ENCODE data around the gene MYCL. TPM values are rescaled to one million over a fixed set of nuclear protein-coding genes. Genes with fewer than 3 reads are reported as not detected.

The MYCL gene
- total RNA-seq, 1 donor = 0.81 TPM

DNA sequence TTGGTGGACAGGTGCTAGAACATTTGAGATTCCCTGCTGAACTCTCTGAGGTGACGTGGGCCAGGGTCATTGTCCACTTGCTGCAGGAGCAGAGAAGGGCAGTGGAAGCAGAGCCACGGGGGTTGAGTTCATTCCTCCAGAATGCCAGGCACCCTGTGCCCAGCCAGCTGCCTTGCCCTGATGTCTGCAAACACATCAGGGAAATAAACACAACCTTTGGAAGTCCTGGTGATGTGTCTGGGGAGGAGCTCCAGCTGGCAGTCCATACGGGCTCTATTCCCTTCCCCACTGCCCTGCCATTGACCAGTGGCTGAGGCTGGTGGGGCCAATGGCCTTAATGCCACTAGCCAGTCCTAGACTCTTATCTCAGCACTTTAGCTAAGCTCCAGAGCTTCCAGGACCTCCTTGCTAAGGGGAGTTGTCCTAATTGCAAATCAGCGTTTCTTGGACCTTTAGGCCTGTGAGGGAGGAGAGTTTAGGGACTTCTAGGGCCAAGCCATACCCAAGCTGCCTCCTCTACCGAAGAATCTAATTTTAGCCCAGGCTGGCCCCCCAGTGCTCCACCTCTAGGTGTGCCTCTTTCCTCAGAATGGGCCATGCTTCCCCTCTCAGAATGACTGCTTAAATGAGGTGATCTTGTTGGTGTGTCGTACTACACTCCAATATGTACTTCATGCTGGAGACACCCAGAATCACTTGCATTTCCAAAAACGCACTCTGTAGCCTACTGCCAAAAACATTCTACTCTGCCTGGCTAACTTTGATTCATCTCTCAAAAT is 27.3 kb upstream of the MYCL start:
- no peak overlapping the region for H3K4me3 ChIP-seq (ENCODE audit: low read depth, low read length)
- TF ChIP-seq, protein P1, sequence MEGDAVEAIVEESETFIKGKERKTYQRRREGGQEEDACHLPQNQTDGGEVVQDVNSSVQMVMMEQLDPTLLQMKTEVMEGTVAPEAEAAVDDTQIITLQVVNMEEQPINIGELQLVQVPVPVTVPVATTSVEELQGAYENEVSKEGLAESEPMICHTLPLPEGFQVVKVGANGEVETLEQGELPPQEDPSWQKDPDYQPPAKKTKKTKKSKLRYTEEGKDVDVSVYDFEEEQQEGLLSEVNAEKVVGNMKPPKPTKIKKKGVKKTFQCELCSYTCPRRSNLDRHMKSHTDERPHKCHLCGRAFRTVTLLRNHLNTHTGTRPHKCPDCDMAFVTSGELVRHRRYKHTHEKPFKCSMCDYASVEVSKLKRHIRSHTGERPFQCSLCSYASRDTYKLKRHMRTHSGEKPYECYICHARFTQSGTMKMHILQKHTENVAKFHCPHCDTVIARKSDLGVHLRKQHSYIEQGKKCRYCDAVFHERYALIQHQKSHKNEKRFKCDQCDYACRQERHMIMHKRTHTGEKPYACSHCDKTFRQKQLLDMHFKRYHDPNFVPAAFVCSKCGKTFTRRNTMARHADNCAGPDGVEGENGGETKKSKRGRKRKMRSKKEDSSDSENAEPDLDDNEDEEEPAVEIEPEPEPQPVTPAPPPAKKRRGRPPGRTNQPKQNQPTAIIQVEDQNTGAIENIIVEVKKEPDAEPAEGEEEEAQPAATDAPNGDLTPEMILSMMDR (IDR thresholded peaks at IDR 0.05; ENCODE audit: insufficient read depth, low read length) = no peak
- no peak for DNase-seq (ENCODE audit: low read depth)

DNA sequence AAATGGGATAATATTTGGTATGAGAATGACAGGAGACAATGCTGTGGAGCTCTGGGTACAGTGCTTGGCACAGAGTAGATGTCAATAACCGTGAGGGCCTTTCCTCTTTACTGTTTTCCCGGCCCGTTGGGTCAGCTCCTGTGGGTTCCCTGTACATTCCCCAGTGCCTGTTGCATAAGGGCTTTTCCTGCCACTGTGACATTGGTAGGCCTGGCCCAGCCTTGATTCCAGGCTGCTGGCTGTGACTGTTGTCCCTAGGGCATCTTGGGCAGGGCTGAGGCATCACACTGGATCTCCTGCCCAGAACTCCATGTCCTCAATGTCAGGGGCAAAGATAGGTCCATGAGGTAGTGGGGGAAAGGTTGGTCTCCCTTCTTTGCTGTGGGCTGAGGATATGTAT is 25.8 kb upstream of the MYCL start:
- H3K4me3 ChIP-seq (ENCODE audit: low read depth, low read length) = no peak overlapping the region
- TF ChIP-seq, protein P1 (IDR thresholded peaks at IDR 0.05; ENCODE audit: insufficient read depth, low read length) = no peak
- DNase-seq (ENCODE audit: low read depth) = no peak

DNA sequence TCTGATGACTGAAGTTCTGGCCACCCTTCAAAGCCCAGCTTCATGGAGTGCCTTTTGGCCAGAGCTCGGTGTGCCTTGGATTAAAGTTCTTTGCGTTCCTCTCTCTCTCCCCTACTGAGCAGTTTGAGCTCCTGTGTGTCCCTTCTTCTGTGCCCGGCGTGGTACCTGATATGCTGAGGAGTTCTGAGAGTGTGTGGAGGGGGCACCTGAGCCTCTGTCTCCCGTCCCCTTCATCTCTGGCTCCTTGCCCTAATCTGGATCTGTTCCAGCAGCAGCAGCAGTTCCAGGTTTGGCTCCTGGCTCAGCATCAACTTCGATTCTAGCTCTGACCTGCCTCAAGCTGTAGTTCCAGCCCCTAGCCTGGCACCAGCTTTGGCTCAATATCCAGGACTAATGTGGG is 25.1 kb upstream of the MYCL start:
- H3K4me3 ChIP-seq (ENCODE audit: low read depth, low read length) = no peak overlapping the region
- TF ChIP-seq, protein P1 (IDR thresholded peaks at IDR 0.05; ENCODE audit: insufficient read depth, low read length) = no peak
- peak; percentile 4 for DNase-seq (ENCODE audit: low read depth)

DNA sequence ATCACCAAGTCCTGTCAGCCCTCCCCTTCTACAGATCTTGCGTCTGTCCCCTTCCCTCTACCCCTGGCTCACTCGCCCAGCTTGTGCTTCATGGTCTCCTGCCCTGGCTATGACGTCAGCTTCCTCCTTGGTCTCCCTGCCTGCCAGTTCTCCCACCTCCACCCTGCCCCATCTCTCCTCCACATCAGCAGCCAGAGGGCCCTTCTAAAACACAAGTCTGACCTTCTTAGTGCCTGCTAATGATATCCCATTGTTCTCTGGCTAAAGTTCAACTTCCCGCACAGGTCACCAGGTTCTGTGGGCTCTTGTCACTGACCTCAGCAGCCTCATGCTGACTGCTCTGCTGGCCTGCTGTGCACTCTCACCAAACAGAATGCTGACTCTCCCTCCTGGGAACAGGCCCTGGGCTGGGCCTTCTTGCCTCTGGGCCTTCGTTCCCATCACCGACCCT is 24.7 kb upstream of the MYCL start:
- DNase-seq (ENCODE audit: low read depth) = peak; percentile 18
- TF ChIP-seq, protein P1 (IDR thresholded peaks at IDR 0.05; ENCODE audit: insufficient read depth, low read length) = no peak
- H3K4me3 ChIP-seq (ENCODE audit: low read depth, low read length) = no peak overlapping the region

DNA sequence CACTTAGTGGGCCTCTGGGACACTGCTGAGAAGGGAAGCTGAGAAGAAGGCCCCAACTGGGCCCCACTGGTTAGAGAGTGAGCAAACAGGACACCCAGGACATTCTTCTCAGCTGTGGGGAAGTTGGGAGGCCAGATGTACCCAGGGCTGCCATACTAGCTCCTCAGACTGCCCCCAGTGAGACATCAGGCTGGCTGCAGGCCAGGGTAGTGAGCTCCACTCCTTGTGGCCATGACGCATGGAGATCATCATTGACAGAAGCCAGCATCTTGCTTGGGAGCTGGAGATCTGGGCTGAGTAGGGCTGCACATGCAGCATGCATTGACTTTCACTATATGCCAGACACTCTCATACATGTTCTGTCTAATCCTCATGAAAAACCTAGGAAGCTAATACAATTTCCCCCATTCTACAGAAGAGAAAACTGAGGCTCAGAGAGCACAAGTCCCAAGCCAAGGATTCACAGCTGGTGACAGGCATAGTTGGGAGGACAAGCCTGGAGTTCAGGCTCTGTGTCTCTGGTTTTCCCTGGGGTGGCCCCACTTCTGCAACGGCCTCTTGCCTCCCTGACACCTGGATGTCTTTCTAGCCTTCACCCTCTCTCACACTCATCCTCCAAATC is 24.1 kb upstream of the MYCL start:
- TF ChIP-seq, protein P1 (IDR thresholded peaks at IDR 0.05; ENCODE audit: insufficient read depth, low read length) = no peak
- peak; percentile 15 for DNase-seq (ENCODE audit: low read depth)
- H3K4me3 ChIP-seq (ENCODE audit: low read depth, low read length) = no peak overlapping the region

- DNase-seq (ENCODE audit: low read depth) = no peak
- TF ChIP-seq, protein P1 (IDR thresholded peaks at IDR 0.05; ENCODE audit: insufficient read depth, low read length) = no peak
- no peak overlapping the region for H3K4me3 ChIP-seq (ENCODE audit: low read depth, low read length)
These were observed 20.6 kb upstream of the MYCL start for GRCh38 chr1:39922251-39922688.
